ENCODE results near the gene DLD. TPM values are rescaled to one million over a fixed set of nuclear protein-coding genes. Genes with fewer than 3 reads are reported as not detected.

Gene DLD
- total and polyA plus RNA-seq, 9 of the 15 experiments (the other 6 are each of a cell fraction or from before 2014, with no cell fraction given), result 130 to 639 (median 247) TPM

- no peak for TF ChIP-seq ZNF277 (CRISPR knock-in tag; IDR thresholded peaks at IDR 0.05; ENCODE audit: borderline replicate concordance)
- no peak for TF ChIP-seq ZNF586 (CRISPR knock-in tag; conservative IDR thresholded peaks at IDR 0.05)
- TF ChIP-seq POLR2AphosphoS2 (IDR thresholded peaks at IDR 0.05; ENCODE audit: low read length), result peak; percentile 82; the same call in 1 of the 2 replicates
- TF ChIP-seq SMARCA4 (IDR thresholded peaks at IDR 0.05), result no peak
- no peak for TF ChIP-seq ZNF395 (CRISPR knock-in tag; IDR thresholded peaks at IDR 0.05)
- peak; percentile 62; the same call in 1 of the 2 replicates for TF ChIP-seq TRIM28 (IDR thresholded peaks at IDR 0.05)
- peak; percentile 100 for TF ChIP-seq ZFX (CRISPR knock-in tag; IDR thresholded peaks at IDR 0.05)
- TF ChIP-seq NR2C2 (CRISPR knock-in tag; IDR thresholded peaks at IDR 0.05), result peak; percentile 62; the same call in 1 of the 2 replicates
- no peak; the same call in 1 of the 2 replicates for TF ChIP-seq NR2C2 (tag; IDR thresholded peaks at IDR 0.05)
- TF ChIP-seq TCF3 (CRISPR knock-in tag; IDR thresholded peaks at IDR 0.05), result peak; percentile 46
- TF ChIP-seq PATZ1 (CRISPR knock-in tag; IDR thresholded peaks at IDR 0.05; ENCODE audit: borderline replicate concordance), result 0 out of 2 replicates have a peak, but pooled peaks have one; percentile 64
- TF ChIP-seq ZNF407 (IDR thresholded peaks at IDR 0.05; ENCODE audit: low read depth), result no peak
- no peak for TF ChIP-seq ZNF707 (CRISPR knock-in tag; conservative IDR thresholded peaks at IDR 0.05)
- TF ChIP-seq GABPA (tag; conservative IDR thresholded peaks at IDR 0.05; ENCODE audit: low read depth), result 0 out of 2 replicates have a peak, but pooled peaks have one; percentile 47
- TF ChIP-seq MTA2 (IDR thresholded peaks at IDR 0.05; ENCODE audit: low read depth), result no peak
These were observed at the start of gene DLD (continued) for GRCh38 chr7:107890962-107891635.
